Fibroblast of peridontal ligament (primary cell): Measurements from ENCODE around the gene SYMPK.

ENCODE experiments used
- DNase-seq: peaks from one replicate; pipeline ENCODE4 v3.0.0-alpha.2; 2010; ENCODE audit errors: extremely low read depth

Gene SYMPK

GRCh38 chr19:45866400-45867176 lies 3.6 kb upstream of the SYMPK start:
- DNase-seq: no peak

GRCh38 chr19:45865269-45865948 lies 2.5 kb upstream of the SYMPK start:
- no peak for DNase-seq

- DNase-seq: no peak
Observed at GRCh38 chr19:45864629-45865082, 1.7 kb upstream of the SYMPK start.

GRCh38 chr19:45863840-45864628 lies 1.1 kb upstream of the SYMPK start, which contains the start of gene FOXA3:
Gene FOXA3, plus strand, starts transcription at chr19:45864326. Its CDS starts 131 bp downstream, at chr19:45864457.
- DNase-seq: no peak

GRCh38 chr19:45863335-45863839 lies 440 bp upstream of the SYMPK start:
- DNase-seq: no peak

GRCh38 chr19:45862271-45862563 lies 730 bp downstream of the SYMPK start:
- no peak for DNase-seq

- DNase-seq: no peak
Observed at GRCh38 chr19:45860359-45861259, 2.3 kb downstream of the SYMPK start.

GRCh38 chr19:45854167-45854778 lies 8.7 kb downstream of the SYMPK start:
- DNase-seq: no peak

GRCh38 chr19:45852983-45853382 lies 10.0 kb downstream of the SYMPK start:
- DNase-seq: no peak

GRCh38 chr19:45852145-45852750 lies 10.7 kb downstream of the SYMPK start:
- no peak for DNase-seq

GRCh38 chr19:45848922-45849321 lies 14.0 kb downstream of the SYMPK start:
- DNase-seq: no peak

- no peak for DNase-seq
Observed at GRCh38 chr19:45847663-45848062, 15.3 kb downstream of the SYMPK start.

- DNase-seq: no peak
Observed at GRCh38 chr19:45842198-45842597, 20.7 kb downstream of the SYMPK start.

GRCh38 chr19:45834970-45835369 lies 28.0 kb downstream of the SYMPK start:
- DNase-seq: no peak

- DNase-seq: no peak
Observed at GRCh38 chr19:45828945-45829344, 34.0 kb downstream of the SYMPK start.

GRCh38 chr19:45828523-45828922 lies 34.4 kb downstream of the SYMPK start:
- no peak for DNase-seq

- DNase-seq: no peak
Observed at GRCh38 chr19:45827459-45828093, 35.4 kb downstream of the SYMPK start.

- no peak for DNase-seq
Observed at GRCh38 chr19:45826934-45827333, 36.0 kb downstream of the SYMPK start.

GRCh38 chr19:45825917-45826893 lies 36.7 kb downstream of the SYMPK start:
- no peak for DNase-seq
